ENCODE measurements around the gene ATP2B3.

DNA sequence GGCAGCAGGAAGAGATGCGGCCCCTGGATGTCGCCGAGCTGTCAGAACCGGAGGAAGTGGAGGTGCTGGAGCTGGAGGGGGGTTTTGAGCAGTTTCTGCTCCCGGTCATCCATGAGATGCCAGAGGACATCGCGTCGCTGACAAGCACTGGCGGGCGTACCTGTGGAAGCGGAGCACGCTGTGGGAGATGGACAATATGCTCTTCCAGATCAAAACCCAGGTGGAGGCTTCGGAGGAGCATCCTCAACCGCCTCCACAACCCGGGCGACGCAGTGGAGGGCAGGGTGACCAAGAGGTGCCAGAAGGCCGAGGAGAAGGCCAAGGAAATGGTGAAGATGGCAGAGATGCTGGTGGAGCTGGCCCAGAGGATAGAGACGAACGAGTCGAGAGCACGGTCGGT lies 89.1 kb downstream of the ATP2B3 start:
- TF ChIP-seq, protein P1, sequence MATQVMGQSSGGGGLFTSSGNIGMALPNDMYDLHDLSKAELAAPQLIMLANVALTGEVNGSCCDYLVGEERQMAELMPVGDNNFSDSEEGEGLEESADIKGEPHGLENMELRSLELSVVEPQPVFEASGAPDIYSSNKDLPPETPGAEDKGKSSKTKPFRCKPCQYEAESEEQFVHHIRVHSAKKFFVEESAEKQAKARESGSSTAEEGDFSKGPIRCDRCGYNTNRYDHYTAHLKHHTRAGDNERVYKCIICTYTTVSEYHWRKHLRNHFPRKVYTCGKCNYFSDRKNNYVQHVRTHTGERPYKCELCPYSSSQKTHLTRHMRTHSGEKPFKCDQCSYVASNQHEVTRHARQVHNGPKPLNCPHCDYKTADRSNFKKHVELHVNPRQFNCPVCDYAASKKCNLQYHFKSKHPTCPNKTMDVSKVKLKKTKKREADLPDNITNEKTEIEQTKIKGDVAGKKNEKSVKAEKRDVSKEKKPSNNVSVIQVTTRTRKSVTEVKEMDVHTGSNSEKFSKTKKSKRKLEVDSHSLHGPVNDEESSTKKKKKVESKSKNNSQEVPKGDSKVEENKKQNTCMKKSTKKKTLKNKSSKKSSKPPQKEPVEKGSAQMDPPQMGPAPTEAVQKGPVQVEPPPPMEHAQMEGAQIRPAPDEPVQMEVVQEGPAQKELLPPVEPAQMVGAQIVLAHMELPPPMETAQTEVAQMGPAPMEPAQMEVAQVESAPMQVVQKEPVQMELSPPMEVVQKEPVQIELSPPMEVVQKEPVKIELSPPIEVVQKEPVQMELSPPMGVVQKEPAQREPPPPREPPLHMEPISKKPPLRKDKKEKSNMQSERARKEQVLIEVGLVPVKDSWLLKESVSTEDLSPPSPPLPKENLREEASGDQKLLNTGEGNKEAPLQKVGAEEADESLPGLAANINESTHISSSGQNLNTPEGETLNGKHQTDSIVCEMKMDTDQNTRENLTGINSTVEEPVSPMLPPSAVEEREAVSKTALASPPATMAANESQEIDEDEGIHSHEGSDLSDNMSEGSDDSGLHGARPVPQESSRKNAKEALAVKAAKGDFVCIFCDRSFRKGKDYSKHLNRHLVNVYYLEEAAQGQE (IDR thresholded peaks at IDR 0.05; ENCODE audit: low read depth, low read length) = no peak
- TF ChIP-seq NFYB (IDR thresholded peaks at IDR 0.05; ENCODE audit: insufficient read depth, low read depth, low read length) (no peak), JUND (IDR thresholded peaks at IDR 0.05; ENCODE audit: low read depth, low read length) (no peak), POLR2AphosphoS5 (IDR thresholded peaks at IDR 0.05; ENCODE audit: low read length) (no peak), FOXM1 (IDR thresholded peaks at IDR 0.05; ENCODE audit: low read depth, low read length) (no peak), CEBPB (IDR thresholded peaks at IDR 0.05; ENCODE audit: borderline replicate concordance in 1 of 2, low read depth in 2 of 2, low read length in 2 of 2) (no peak), NR2C2 (IDR thresholded peaks at IDR 0.05; ENCODE audit: borderline replicate concordance, control insufficient read depth, insufficient read length, low read depth) (no peak), SREBF2 (IDR thresholded peaks at IDR 0.05; ENCODE audit: low read length) (no peak), EP300 (IDR thresholded peaks at IDR 0.05; ENCODE audit: borderline replicate concordance in 1 of 2, control insufficient read depth in 1 of 2, low read depth in 2 of 2, low read length in 2 of 2) (no peak)
- TF ChIP-seq, protein P2, sequence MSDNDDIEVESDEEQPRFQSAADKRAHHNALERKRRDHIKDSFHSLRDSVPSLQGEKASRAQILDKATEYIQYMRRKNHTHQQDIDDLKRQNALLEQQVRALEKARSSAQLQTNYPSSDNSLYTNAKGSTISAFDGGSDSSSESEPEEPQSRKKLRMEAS (IDR thresholded peaks at IDR 0.05; ENCODE audit: low read depth, low read length) = no peak

Data from GM12878 (cell line).